Stimulated activated CD8-positive, alpha-beta memory T cell treated with anti-CD3 and anti-CD28 coated beads, Interleukin-12 subunit alpha, Interleukin-12 subunit beta, amount 100 ng/mL, for 4 hours (primary cell): Measurements from ENCODE around the gene PSMA7.

Experiments
- DNase-seq: peaks from one replicate; pipeline ENCODE4 v3.0.0-alpha.2; 2020; ENCODE audit warnings: low read depth

Gene PSMA7

DNA sequence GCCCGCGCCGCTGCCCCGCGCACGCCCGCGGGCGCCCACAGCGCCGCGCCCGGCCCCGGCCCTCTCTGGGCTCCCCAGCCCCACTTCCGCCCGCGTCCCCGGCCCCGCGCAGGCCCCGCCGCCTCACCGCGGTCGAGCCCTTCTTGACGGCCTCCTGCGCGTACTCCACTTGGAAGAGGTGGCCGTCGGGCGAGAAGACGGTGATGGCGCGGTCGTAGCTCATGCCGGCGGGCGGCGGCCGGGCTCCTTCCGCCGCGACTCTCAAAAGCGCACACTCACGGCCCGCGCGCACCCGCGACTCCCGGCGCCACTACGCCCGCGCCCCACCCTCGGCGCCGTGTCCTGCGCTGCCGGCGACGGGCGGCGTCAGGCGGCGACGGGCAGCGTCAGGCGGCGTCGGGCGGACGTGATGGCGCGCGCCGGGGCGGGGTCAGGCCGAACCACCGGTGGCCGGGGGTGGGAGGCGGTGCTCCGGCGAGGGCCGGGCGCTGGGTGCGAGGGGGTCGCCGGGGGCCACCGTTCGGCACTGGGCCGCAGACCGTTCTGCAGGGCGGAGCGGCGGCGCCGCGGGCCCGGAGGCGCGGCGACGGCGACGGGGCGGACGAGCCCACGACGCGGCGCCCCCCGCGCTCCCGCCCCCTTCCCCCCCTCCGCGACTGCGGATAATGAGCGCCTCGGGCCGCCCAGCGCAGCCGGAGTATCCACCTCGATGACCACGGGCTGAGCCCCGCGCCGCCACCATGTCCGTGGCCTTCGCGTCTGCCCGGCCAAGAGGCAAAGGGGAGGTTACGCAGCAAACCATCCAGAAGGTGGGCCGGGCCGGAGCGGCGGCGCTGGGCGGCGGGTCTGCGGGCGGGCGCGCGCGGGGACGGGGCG lies at the start of gene PSMA7, which contains the start of gene SS18L1:
TSS of gene PSMA7 (minus strand) at position 314 of the 876 bp plus-strand sequence. CDS start at position 223, 91 bp downstream.
TSS of gene SS18L1 (plus strand) at position 689 of the 876 bp plus-strand sequence. CDS start at position 741, 52 bp downstream.
- peak; percentile 81 for DNase-seq

- no peak for DNase-seq
Observed at GRCh38 chr20:62192635-62193034, 49.4 kb upstream of the PSMA7 start.

- no peak for DNase-seq
Observed at GRCh38 chr20:62191781-62192559, 48.8 kb upstream of the PSMA7 start.

GRCh38 chr20:62190639-62191411 lies 47.6 kb upstream of the PSMA7 start:
- DNase-seq, result no peak

DNA sequence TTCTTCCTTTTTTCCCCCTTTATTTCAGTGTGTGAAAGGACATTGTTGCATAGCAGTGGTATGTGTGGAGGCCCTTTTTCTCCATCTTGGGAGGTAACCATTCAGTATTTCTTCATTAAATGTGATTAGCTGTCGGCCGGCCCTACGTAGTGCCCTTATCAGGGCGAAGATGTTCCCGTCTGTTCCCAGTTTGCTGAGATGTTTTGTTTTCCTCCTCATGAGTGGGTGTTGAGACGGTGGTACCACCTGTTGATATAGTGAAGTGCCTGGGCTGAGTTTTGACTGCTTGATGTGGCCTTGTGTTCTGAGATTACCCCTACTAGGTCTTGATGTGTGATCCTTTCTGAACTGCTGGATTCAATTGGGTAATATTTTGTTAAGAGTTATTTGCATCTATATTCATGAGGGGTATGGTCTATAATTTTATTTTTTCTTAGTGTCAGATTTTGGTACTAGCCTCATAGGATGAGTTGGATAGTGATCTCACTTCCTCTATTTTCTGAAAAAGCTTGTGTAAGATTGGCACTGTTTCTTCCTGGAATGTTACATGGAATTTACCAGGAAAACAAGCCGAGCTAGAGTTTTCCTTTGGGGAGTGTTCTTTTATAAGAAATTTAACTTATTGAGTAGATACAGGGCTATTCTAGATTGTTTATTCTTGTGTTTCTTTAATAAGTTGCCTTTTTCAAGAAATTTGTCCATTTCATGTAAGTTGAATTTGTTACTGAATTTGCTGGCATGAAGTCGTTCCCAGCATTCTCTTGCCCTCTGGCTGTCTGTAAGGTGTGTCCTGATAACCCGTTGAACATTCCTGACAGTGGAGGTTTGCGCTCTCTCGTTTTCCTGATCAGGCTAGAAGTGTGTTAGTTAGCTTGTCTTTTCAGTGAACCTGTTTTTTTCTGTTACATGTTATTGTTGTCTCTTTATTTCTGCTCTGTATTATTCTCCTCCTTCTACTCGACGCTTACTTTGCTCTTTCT lies 44.0 kb upstream of the PSMA7 start:
- no peak for DNase-seq

DNA sequence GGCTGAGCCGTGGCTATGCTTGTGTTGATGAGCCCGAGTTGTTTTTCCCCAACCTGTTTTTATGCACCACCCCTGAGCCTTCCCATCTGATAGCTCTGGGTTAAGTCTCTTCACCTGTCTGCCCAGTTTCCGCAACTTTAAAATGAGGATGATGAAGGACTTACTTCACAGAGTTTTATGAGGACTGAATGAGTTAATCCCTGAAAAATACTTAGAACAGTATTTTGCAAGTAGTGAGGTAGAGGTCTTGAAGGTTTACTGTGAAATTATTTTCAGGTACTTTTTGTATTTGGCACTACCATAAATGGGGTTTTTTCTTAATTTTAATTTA lies 42.9 kb upstream of the PSMA7 start:
- no peak for DNase-seq

- no peak for DNase-seq
Observed at GRCh38 chr20:62183426-62184142, 40.4 kb upstream of the PSMA7 start.

GRCh38 chr20:62182469-62183425 lies 39.6 kb upstream of the PSMA7 start, which contains the start of gene MTG2:
TSS of gene MTG2 (plus strand) at chr20:62183028. CDS start at chr20:62193421, 10,393 bp downstream.
- DNase-seq, result peak; percentile 90

DNA sequence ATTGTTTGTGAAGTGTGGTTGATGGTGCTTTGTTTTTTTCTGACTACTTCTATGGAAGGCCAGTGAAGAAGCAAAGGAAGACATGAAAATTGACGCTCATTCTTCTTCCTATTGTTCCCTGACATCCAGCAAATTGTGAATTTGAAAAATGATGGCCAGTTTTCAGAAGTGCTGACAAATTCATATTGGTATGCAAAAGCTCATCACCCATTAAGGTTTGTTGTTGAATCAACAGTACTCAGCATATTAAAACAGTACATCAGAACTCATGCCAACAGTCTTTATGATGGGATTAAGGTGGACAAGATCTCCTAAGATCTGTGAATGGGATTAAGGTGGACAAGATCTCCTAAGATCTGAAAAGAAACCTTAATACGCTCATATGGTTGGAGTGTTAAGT lies 38.6 kb upstream of the PSMA7 start:
- no peak for DNase-seq

GRCh38 chr20:62179162-62179504 lies 35.9 kb upstream of the PSMA7 start:
- DNase-seq, result no peak

- DNase-seq, result no peak
Observed at GRCh38 chr20:62178316-62179161, 35.3 kb upstream of the PSMA7 start.

GRCh38 chr20:62177307-62177706 lies 34.1 kb upstream of the PSMA7 start:
- DNase-seq, result no peak

- DNase-seq, result no peak
Observed at GRCh38 chr20:62176866-62177265, 33.7 kb upstream of the PSMA7 start.

- DNase-seq, result no peak
Observed at GRCh38 chr20:62175711-62176110, 32.5 kb upstream of the PSMA7 start.

DNA sequence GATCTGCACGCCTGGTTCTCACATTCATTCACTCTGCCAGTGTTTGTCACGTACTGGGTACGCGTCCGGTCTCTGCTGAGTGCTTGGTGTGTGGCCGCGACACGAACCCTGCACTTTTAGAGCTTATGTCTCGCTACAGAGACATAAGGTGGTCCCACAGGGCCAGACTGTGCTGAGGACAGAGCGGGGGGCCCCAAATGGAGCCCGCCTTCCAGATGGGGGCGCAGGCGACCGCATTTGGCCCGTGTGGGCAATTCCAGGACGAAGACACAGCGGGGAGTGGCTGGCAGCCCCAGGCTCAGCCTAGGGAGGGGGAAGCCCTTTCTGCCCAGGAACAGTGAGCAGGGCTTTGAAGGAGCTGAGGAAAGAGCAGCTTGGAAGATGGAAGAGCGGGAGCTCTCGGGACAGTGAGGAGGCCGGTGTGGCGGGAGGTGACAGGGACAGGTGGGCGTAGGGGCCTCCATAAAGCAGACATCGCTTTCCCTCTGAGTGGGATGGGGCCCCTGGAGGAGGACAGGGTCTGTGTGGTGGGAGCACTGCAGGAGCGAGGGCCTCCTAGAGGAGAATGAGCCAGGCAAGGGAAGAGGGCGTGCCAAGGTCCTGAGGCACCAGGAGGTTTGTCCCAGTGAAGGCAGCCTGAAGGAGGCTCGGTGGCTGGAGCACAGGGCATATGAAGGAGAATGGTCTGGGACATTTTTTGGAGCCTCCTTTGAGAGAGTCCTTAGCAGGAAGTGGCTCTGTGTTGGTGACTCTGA lies 31.9 kb upstream of the PSMA7 start:
- no peak for DNase-seq

DNA sequence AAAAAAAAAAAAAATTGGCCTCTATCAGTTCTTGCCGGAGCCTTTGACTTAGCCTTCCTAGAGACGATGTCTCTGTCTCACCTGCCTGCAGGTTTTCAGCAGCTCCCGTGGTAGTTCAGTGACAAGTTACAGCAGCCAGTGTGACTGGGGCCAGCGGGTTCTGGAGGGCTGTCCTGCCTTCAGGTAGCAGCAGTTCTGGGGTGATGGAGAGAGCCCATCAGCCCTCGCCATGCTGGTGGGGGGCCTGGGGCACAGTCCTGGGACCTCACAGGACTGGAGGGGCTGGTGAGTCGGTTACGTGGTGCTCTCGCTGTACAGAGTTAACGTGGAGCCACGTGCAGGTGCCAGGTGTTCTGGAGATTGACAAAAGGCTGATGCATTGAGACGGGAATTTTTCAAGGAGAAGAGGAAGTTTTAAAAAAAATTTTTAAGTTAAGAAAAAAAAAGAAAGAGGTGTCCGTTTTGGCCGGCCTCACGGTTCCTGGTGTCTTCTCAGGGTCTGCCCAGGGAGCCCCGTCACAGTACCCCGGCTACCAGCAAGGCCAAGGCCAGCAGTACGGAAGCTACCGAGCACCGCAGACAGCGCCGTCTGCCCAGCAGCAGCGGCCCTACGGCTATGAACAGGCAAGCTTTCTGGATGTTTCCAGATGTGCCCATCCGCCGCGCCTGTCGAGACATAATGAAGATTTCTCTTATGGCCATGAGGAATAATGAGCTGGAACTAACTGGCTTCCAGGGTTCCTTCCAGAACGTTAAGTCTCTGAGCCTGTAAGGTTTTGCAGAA lies 31.0 kb upstream of the PSMA7 start:
- DNase-seq, result no peak

- no peak for DNase-seq
Observed at GRCh38 chr20:62172666-62173065, 29.5 kb upstream of the PSMA7 start.
